Duodenal mucosa (tissue), 2 donors: ENCODE results near the gene SRP9.

Experiments used
- H3K27ac ChIP-seq: one replicate; pipeline ENCODE4 v1.7.0; 2013; ENCODE audit warnings: low read depth, low read length
- H3K27me3 ChIP-seq, 2 donors: one replicate each; pipeline ENCODE4 v1.7.0; 2013; ENCODE audit warnings: low read length in 2 of 2, control low read depth in 1 of 2; ENCODE audit not compliant: insufficient read depth in 2 of 2, control insufficient read depth in 1 of 2
- H3K36me3 ChIP-seq, 2 donors: one replicate each; pipeline ENCODE4 v1.7.0; 2013; ENCODE audit warnings: low read length in 2 of 2, control low read depth in 1 of 2; ENCODE audit not compliant: insufficient read depth in 2 of 2, control insufficient read depth in 1 of 2
- H3K4me1 ChIP-seq, 2 donors: one replicate each; pipeline ENCODE4 v1.7.0; 2013; ENCODE audit warnings: low read length in 2 of 2, control low read depth in 1 of 2; ENCODE audit not compliant: insufficient read depth in 2 of 2, control insufficient read depth in 1 of 2
- H3K4me3 ChIP-seq, 2 donors: one replicate each; pipeline ENCODE4 v1.7.0; 2013; ENCODE audit warnings: low read length in 2 of 2, low read depth in 1 of 2
- H3K9ac ChIP-seq, 2 donors: one replicate each; pipeline ENCODE4 v1.7.0; 2013; ENCODE audit warnings: low read length in 2 of 2, low read depth in 1 of 2
- H3K9me3 ChIP-seq, 2 donors: one replicate each; pipeline ENCODE4 v1.7.0; 2013; ENCODE audit warnings: low read length in 2 of 2, control low read depth in 1 of 2; ENCODE audit not compliant: control insufficient read depth in 1 of 2

Gene SRP9

DNA sequence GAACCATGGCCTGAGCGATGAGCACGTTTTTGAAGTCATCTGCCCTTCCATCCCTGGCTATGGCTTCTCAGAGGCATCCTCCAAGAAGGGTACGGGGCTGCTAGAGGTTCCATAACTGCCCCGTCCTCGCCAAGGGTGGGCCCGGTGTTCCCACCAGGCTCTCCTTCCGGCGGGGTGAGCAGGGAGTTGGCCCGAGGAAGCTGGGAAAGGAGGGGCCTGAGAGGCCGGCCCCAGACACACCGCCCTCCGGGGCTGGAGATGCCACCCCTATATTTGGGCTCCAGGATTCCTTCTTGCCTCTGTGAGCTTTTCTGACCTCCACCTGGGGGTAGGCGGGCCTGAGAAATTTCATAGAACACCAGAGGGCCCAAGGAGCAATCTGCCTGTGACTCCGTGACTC, 61.2 kb downstream of the SRP9 start:
- Histone ChIP-seq H3K27me3 (no peaks in the 10 kb centered on the region), H3K4me1 (peaks cover 0 to 3% of the 10 kb centered on the region in 2 donors), H3K36me3 (peaks cover 0 to 40% of the 10 kb centered on the region in 2 donors), H3K4me3 (no peak overlapping the region), H3K9me3 (no peaks in the 10 kb centered on the region), H3K9ac (no peak overlapping the region), H3K27ac (no peak overlapping the region)
